ENCODE data around the gene H2AZ2.
"Not testable (repeated sequence)": the region's sequence is repeated elsewhere in the genome, so short reads cannot be mapped to it uniquely, and the experiment has no call there.

H2AZ2 gene

DNA sequence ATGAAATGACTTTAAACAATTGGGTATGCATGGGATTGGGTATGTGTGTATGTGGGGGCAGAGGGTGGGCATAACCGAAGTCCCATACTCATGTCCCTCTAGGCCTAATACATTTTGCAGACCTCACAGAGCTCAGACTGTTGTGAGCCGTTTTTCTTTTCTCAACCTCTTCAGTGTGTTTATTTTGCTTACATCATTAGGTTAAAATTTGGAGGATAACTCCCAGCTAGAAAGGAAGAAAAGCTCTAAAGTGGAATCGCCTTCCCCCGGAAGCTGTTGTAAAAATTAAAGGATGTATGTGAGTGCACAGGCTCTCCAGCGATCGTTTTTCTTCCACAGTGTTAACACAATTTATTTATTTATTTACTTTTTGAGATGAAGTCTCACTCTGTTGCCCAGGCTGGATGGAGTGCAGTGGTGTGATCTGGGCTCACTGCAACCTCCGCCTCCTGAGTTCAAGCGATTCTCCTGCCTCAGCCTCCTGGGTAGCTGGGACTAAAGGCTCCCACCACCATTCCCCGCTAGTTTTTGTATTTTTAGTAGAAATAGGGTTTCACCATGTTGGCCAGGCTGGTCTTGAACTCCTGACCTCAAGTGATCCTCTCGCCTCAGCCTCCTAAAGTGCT, 1.5 kb upstream of the H2AZ2 start:
- Histone ChIP-seq H3K27ac (peak overlapping the region; percentile 99), H3K36me3 (no peaks in the 10 kb centered on the region), H3K4me3 (ENCODE audit: low read depth in 1 of 2, low read length in 1 of 2) (no peak overlapping the region), H3K27me3 (no peaks in the 10 kb centered on the region), H3K9me3 (no peaks in the 10 kb centered on the region), H3K4me1 (ENCODE audit: control insufficient read depth in 1 of 2, insufficient read depth in 1 of 2, low read depth in 1 of 2, low read length in 1 of 2) (peaks cover 55 to 57% of the 10 kb centered on the region in 2 experiments)
- TF ChIP-seq, protein P1, sequence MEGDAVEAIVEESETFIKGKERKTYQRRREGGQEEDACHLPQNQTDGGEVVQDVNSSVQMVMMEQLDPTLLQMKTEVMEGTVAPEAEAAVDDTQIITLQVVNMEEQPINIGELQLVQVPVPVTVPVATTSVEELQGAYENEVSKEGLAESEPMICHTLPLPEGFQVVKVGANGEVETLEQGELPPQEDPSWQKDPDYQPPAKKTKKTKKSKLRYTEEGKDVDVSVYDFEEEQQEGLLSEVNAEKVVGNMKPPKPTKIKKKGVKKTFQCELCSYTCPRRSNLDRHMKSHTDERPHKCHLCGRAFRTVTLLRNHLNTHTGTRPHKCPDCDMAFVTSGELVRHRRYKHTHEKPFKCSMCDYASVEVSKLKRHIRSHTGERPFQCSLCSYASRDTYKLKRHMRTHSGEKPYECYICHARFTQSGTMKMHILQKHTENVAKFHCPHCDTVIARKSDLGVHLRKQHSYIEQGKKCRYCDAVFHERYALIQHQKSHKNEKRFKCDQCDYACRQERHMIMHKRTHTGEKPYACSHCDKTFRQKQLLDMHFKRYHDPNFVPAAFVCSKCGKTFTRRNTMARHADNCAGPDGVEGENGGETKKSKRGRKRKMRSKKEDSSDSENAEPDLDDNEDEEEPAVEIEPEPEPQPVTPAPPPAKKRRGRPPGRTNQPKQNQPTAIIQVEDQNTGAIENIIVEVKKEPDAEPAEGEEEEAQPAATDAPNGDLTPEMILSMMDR (IDR thresholded peaks at IDR 0.05), result no peak

DNA sequence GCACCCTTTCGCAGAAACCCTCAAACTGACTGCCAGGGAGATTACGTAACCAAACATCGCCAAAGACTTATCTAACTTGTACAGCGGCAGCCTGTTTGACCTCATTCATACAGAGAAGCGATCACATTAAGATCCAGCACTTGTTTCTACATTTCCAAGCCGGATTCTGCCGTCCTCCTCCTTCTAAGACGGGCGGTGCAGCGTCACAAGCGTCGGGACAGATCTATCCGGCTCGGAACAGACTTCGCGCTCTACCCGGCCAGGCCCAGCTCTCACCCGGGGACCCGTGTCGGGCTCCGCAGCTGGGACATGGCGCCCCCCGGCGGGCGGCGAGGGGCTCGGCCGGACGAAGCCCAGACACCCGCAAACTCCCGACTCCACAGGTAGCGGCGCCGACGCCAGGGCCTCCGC, 373 bp downstream of the H2AZ2 start:
- peaks cover 66 to 70% of the 10 kb centered on the region in 2 experiments for H3K4me1 ChIP-seq (ENCODE audit: control insufficient read depth in 1 of 2, insufficient read depth in 1 of 2, low read depth in 1 of 2, low read length in 1 of 2)
- peak overlapping the region; percentile 87 to 93 for H3K4me3 ChIP-seq (ENCODE audit: low read depth in 1 of 2, low read length in 1 of 2)
- H3K36me3 ChIP-seq, result no peaks in the 10 kb centered on the region
- H3K27ac ChIP-seq, result peak overlapping the region; percentile 99
- no peaks in the 10 kb centered on the region for H3K27me3 ChIP-seq
- TF ChIP-seq, protein P1 (IDR thresholded peaks at IDR 0.05), result peak; percentile 94
- no peaks in the 10 kb centered on the region for H3K9me3 ChIP-seq

DNA sequence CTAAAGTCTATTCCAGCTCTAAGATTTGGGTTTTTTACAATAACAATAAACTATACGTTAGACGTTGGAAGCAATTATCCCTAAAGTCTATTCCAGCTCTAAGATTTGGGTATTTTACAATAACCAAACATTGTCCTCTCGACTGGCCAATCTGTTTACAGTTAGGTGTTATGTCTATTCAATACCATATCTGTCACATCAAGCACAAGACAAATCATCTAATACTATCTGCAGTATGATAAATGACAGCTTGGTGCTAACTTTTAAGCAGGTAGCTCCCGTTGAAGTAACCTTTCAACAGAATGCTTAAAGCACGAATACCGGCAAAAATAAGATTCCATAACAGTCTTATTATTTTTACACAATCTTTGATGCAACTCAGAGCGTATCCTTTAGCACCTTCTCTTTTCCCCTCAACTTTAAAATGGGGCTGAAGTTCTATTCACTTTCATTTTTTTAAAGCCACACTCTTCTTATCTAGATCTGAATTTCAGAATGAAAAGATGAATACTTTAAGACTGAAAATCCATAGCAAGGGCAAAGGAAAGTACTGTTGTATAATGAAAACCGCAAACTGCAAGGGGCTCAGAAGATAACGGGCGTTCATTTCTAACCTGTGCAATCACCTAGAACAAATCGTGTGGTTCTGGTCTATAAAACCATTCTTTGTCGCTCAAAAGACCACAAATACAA, 925 bp downstream of the H2AZ2 start:
- TF ChIP-seq, protein P1 (IDR thresholded peaks at IDR 0.05), result no peak
- H3K4me1 ChIP-seq (ENCODE audit: control insufficient read depth in 1 of 2, insufficient read depth in 1 of 2, low read depth in 1 of 2, low read length in 1 of 2), result peaks cover 70 to 75% of the 10 kb centered on the region in 2 experiments
- no peaks in the 10 kb centered on the region for H3K9me3 ChIP-seq

DNA sequence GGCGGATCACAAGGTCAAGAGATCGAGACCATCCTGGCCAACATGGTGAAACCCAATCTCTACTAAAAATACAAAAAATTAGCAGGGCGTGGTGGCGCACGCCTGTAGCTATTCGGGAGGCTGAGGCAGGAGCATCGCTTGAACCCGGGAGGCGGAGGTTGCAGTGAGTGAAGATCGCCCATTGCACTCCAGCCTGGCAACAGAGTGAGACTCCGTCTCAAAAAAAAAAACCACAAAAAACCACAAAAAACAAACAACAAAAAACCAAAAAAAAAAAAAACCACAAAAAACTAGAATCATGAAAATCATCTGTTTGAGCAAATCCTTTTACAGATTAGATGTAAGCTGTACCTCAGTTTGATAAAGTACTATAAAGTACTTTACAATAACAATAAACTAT, 1.5 kb downstream of the H2AZ2 start:
- peak overlapping the region; percentile 87 to 93 for H3K4me3 ChIP-seq (ENCODE audit: low read depth in 1 of 2, low read length in 1 of 2)
- peaks cover 76 to 81% of the 10 kb centered on the region in 2 experiments for H3K4me1 ChIP-seq (ENCODE audit: control insufficient read depth in 1 of 2, insufficient read depth in 1 of 2, low read depth in 1 of 2, low read length in 1 of 2)
- H3K27me3 ChIP-seq, H3K9me3 ChIP-seq, H3K36me3 ChIP-seq: not testable (repeated sequence)
- H3K27ac ChIP-seq, result peak overlapping the region; percentile 99

More for the DNA sequence above, 925 bp downstream of the H2AZ2 start:
- H3K4me3 ChIP-seq (ENCODE audit: low read depth in 1 of 2, low read length in 1 of 2), result peak overlapping the region; percentile 87 to 93
- no peaks in the 10 kb centered on the region for H3K27me3 ChIP-seq
- peak overlapping the region; percentile 99 for H3K27ac ChIP-seq
- no peaks in the 10 kb centered on the region for H3K36me3 ChIP-seq

DNA sequence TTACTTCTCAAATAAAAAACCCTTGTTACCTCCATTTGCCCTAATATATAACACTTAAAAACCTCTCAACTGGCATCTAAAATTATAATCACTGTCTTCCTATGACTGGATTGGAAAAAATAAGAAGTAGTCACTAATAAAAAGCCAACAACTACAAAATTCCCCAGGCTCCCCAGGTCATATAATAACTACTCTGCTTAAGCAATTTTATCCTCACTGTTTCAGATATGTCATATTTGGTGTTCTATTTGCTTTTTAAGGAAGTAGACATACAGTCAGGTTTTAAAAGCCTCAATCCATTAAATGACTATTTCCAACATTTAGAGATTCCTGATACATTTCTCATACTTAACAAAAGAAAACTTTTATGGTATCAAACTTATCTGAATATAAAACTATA, 2.4 kb downstream of the H2AZ2 start:
- Histone ChIP-seq H3K4me1 (ENCODE audit: control insufficient read depth in 1 of 2, insufficient read depth in 1 of 2, low read depth in 1 of 2, low read length in 1 of 2) (peaks cover 78 to 84% of the 10 kb centered on the region in 2 experiments), H3K4me3 (ENCODE audit: low read depth in 1 of 2, low read length in 1 of 2) (peak overlapping the region in 1 of 2 experiments; percentile 93), H3K27ac (peak overlapping the region; percentile 99), H3K27me3 (no peaks in the 10 kb centered on the region), H3K9me3 (no peaks in the 10 kb centered on the region), H3K36me3 (peaks cover 6% of the 10 kb centered on the region)
- TF ChIP-seq, protein P1 (IDR thresholded peaks at IDR 0.05), result no peak

DNA sequence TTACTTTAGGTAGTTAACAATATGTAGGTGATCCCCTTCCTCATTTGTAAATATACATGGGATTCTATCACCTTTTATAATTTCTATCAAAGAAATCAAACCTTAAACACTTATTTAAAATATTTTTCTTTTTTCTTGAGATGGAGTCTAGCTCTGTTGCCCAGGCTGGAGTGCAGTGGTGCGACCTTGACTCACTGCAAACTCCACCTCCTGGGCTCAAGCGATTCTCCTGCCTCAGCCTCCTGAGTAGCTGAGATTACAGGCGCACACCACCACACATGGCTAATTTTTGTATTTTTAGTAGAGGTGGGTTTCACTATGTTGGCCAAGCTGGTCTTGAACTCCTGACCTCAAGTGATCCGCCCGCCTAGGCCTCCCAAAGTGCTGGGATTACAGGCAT, 4.4 kb downstream of the H2AZ2 start:
- peaks cover 23% of the 10 kb centered on the region for H3K36me3 ChIP-seq
- not testable (repeated sequence) for H3K4me3 ChIP-seq (ENCODE audit: low read depth in 1 of 2, low read length in 1 of 2); H3K27me3 ChIP-seq; H3K9me3 ChIP-seq
- peaks cover 70 to 72% of the 10 kb centered on the region in 2 experiments for H3K4me1 ChIP-seq (ENCODE audit: control insufficient read depth in 1 of 2, insufficient read depth in 1 of 2, low read depth in 1 of 2, low read length in 1 of 2)
- peak overlapping the region; percentile 25 for H3K27ac ChIP-seq

DNA sequence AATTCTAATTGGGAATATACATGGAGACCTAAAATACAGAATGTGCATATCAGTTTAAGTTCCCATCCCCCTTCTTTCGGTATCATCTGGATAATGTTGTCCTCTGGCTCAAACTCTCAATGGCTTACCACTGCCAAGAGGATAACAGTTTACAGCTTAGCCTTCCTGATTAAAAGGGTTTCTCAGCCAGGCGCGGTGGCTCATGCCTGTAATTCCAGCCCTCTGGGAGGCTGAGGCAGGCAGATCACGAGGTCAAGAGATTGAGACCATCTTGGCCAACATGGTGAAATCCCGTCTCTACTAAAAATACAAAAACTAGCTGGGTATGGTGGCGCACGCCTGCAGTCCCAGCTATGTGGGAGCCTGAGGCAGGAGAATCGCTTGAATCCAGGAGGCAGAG, 5.2 kb downstream of the H2AZ2 start:
- peaks cover 70 to 71% of the 10 kb centered on the region in 2 experiments for H3K4me1 ChIP-seq (ENCODE audit: control insufficient read depth in 1 of 2, insufficient read depth in 1 of 2, low read depth in 1 of 2, low read length in 1 of 2)
- H3K27ac ChIP-seq, result peak overlapping the region; percentile 82
- not testable (repeated sequence) for H3K4me3 ChIP-seq (ENCODE audit: low read depth in 1 of 2, low read length in 1 of 2); H3K9me3 ChIP-seq; H3K27me3 ChIP-seq
- peaks cover 23% of the 10 kb centered on the region for H3K36me3 ChIP-seq
